ENCODE data around the gene AFF3.

- TF ChIP-seq ARNTL (CRISPR knock-in tag; IDR thresholded peaks at IDR 0.05; ENCODE audit: borderline replicate concordance, low read depth) (no peak), TOX (CRISPR knock-in tag; IDR thresholded peaks at IDR 0.05; ENCODE audit: borderline replicate concordance) (no peak), RARB (CRISPR knock-in tag; IDR thresholded peaks at IDR 0.05) (no peak), BACH2 (CRISPR knock-in tag; IDR thresholded peaks at IDR 0.05; ENCODE audit: borderline replicate concordance) (no peak), CSRNP3 (CRISPR knock-in tag; IDR thresholded peaks at IDR 0.05) (no peak), PATZ1 (CRISPR knock-in tag; IDR thresholded peaks at IDR 0.05; ENCODE audit: borderline replicate concordance) (no peak), CREB5 (CRISPR knock-in tag; IDR thresholded peaks at IDR 0.05; ENCODE audit: low read depth) (no peak), ZFP30 (CRISPR knock-in tag; IDR thresholded peaks at IDR 0.05) (no peak), PPARA (CRISPR knock-in tag; IDR thresholded peaks at IDR 0.05; ENCODE audit: borderline replicate concordance) (no peak), TSHZ2 (CRISPR knock-in tag; IDR thresholded peaks at IDR 0.05) (no peak), ZNF70 (CRISPR knock-in tag; IDR thresholded peaks at IDR 0.05) (no peak), ZFP3 (CRISPR knock-in tag; IDR thresholded peaks at IDR 0.05) (no peak)
Observed at GRCh38 chr2:99944019-99944418, 198.4 kb downstream of the AFF3 start.

All from SK-N-SH treated with all-trans-retinoic acid at 6 μM for 48 hours (cell line).